Measurements from ENCODE around the gene CD38.
"Not testable (repeated sequence)": the region's sequence is repeated elsewhere in the genome, so short reads cannot be mapped to it uniquely, and the experiment has no call there.

The CD38 gene

GRCh38 chr4:15802497-15802896, 24.4 kb downstream of the CD38 start:
- DNase-seq = not testable (repeated sequence)

GRCh38 chr4:15805583-15806517, 27.7 kb downstream of the CD38 start:
- DNase-seq = peak; percentile 6

- DNase-seq = no peak
Measured at GRCh38 chr4:15809058-15809457, 30.9 kb downstream of the CD38 start.

GRCh38 chr4:15809466-15809865, 31.3 kb downstream of the CD38 start:
- DNase-seq = no peak

- DNase-seq = no peak
Measured at GRCh38 chr4:15811703-15812337, 33.7 kb downstream of the CD38 start.

GRCh38 chr4:15832523-15833451, 54.7 kb downstream of the CD38 start:
- DNase-seq = no peak

- no peak for DNase-seq
Measured at GRCh38 chr4:15833801-15834200, 55.7 kb downstream of the CD38 start.

- no peak for DNase-seq
Measured at GRCh38 chr4:15836362-15836761, 58.2 kb downstream of the CD38 start.

GRCh38 chr4:15837591-15837990, 59.5 kb downstream of the CD38 start:
- no peak for DNase-seq

- DNase-seq = not testable (repeated sequence)
Measured at GRCh38 chr4:15841194-15841730, 63.1 kb downstream of the CD38 start.

- DNase-seq = no peak
Measured at GRCh38 chr4:15847746-15848145, 69.6 kb downstream of the CD38 start.

GRCh38 chr4:15848191-15848842, 70.2 kb downstream of the CD38 start:
- no peak for DNase-seq

- no peak for DNase-seq
Measured at GRCh38 chr4:15851969-15852368, 73.8 kb downstream of the CD38 start.

GRCh38 chr4:15852524-15852923, 74.4 kb downstream of the CD38 start:
- DNase-seq = no peak

GRCh38 chr4:15853345-15853744, 75.2 kb downstream of the CD38 start:
- DNase-seq = no peak

- DNase-seq = no peak
Measured at GRCh38 chr4:15855804-15856475, 77.8 kb downstream of the CD38 start.

GRCh38 chr4:15861198-15861597, 83.1 kb downstream of the CD38 start:
- not testable (repeated sequence) for DNase-seq

GRCh38 chr4:15864651-15865566, 86.8 kb downstream of the CD38 start:
- DNase-seq = no peak

GRCh38 chr4:15868111-15868510, 90.0 kb downstream of the CD38 start:
- no peak for DNase-seq

GRCh38 chr4:15868826-15869413, 90.8 kb downstream of the CD38 start:
- DNase-seq = no peak
